ENCODE data around the gene CASP7. TPM values are rescaled to one million over a fixed set of nuclear protein-coding genes. Genes with fewer than 3 reads are reported as not detected.

The CASP7 gene
- total RNA-seq, 1 experiment from 2014 or later: 4.7 TPM

- no peak for TF ChIP-seq ATF6 (CRISPR knock-in tag; IDR thresholded peaks at IDR 0.05)
Measured at GRCh38 chr10:113643183-113643582, 36.5 kb upstream of the CASP7 start (continued).

GRCh38 chr10:113644185-113645120, 35.3 kb upstream of the CASP7 start:
- Mint-ChIP-seq H3K27me3 (ENCODE audit: low read depth) (no peaks in the 10 kb centered on the region), H3K4me1 (peaks cover 10% of the 10 kb centered on the region; the same call in 1 of the 2 replicates), H3K36me3 (no peaks in the 10 kb centered on the region), H3K9me3 (no peaks in the 10 kb centered on the region), H3K4me3 (no peak overlapping the region), H3K27ac (no peak overlapping the region)
- ChIA-PET POLR2A (no interaction called here), CTCF (no interaction called here)
- ATAC-seq: no peak
- no peak for TF ChIP-seq ATF3 (CRISPR knock-in tag; conservative IDR thresholded peaks at IDR 0.05)
- no peak for TF ChIP-seq JAZF1 (CRISPR knock-in tag; IDR thresholded peaks at IDR 0.05)
- TF ChIP-seq ZSCAN18 (CRISPR knock-in tag; IDR thresholded peaks at IDR 0.05): no peak
- no peak for TF ChIP-seq TCF7 (CRISPR knock-in tag; IDR thresholded peaks at IDR 0.05; ENCODE audit: low read depth)
- no peak for DNase-seq (ENCODE audit: low spot score)

GRCh38 chr10:113646336-113647201, 33.1 kb upstream of the CASP7 start:
- CTCF ChIA-PET: interaction anchor here (0.6 kb wide), 1 partner anchor 33 kb away, joined by 3 read pairs; no protein-coding TSS in a partner anchor
- no peak overlapping the region for H3K4me3 Mint-ChIP-seq
- no peak overlapping the region for H3K27ac Mint-ChIP-seq
- peaks cover 10% of the 10 kb centered on the region for H3K9me3 Mint-ChIP-seq
- peaks cover 4% of the 10 kb centered on the region; the same call in 1 of the 2 replicates for H3K4me1 Mint-ChIP-seq
- no peaks in the 10 kb centered on the region for H3K36me3 Mint-ChIP-seq
- DNase-seq (ENCODE audit: low spot score): no peak
- POLR2A ChIA-PET: no interaction called here
- ATAC-seq: no peak
- no peaks in the 10 kb centered on the region for H3K27me3 Mint-ChIP-seq (ENCODE audit: low read depth)
- TF ChIP-seq ZNF532 (CRISPR knock-in tag; IDR thresholded peaks at IDR 0.05; ENCODE audit: borderline replicate concordance) (no peak), CBFB (CRISPR knock-in tag; IDR thresholded peaks at IDR 0.05; ENCODE audit: low read depth) (no peak), NR3C1 (CRISPR knock-in tag; conservative IDR thresholded peaks at IDR 0.05; ENCODE audit: low read depth) (no peak), E2F4 (CRISPR knock-in tag; IDR thresholded peaks at IDR 0.05; ENCODE audit: borderline replicate concordance, low read depth) (no peak), CTCF (IDR thresholded peaks at IDR 0.05) (no peak), ATF2 (CRISPR knock-in tag; IDR thresholded peaks at IDR 0.05; ENCODE audit: borderline replicate concordance, low read depth) (no peak), KAT7 (CRISPR knock-in tag; IDR thresholded peaks at IDR 0.05; ENCODE audit: borderline replicate concordance) (no peak), RORB (CRISPR knock-in tag; IDR thresholded peaks at IDR 0.05) (no peak), ZNF416 (CRISPR knock-in tag; IDR thresholded peaks at IDR 0.05) (no peak)
